Activated CD4-positive, alpha-beta memory T cell treated with anti-CD3 and anti-CD28 coated beads for 36 hours (primary cell): ENCODE results near the gene CRTC2. TPM values are rescaled to one million over a fixed set of nuclear protein-coding genes. Genes with fewer than 3 reads are reported as not detected.

Source experiments
- CTCF ChIA-PET: fragments of 350-600 bp; sonication (Branson Sonifier 250); formaldehyde crosslinking; loops from one replicate; lab custom pipeline; 2021; ENCODE audit warnings: antibody characterized with exemption, inconsistent platforms; lab: Charles Lee
- POLR2A ChIA-PET: fragments of 350-600 bp; sonication (Branson Sonifier 250); formaldehyde crosslinking; loops from one replicate; lab custom pipeline; 2021; ENCODE audit warnings: antibody characterized with exemption; lab: Charles Lee
- DNase-seq: peaks from one replicate; pipeline ENCODE4 v3.0.0-alpha.2; 2020
- H3K27ac Mint-ChIP-seq: one replicate; pipeline ENCODE4 v1.8.0; 2021; ENCODE audit warnings: mixed read lengths
- H3K27me3 Mint-ChIP-seq: one replicate; pipeline ENCODE4 v1.8.0; 2021; ENCODE audit warnings: mixed read lengths
- H3K36me3 Mint-ChIP-seq: one replicate; pipeline ENCODE4 v1.8.0; 2021; ENCODE audit warnings: mixed read lengths
- H3K4me1 Mint-ChIP-seq: one replicate; pipeline ENCODE4 v1.8.0; 2021; ENCODE audit warnings: low read depth, mixed read lengths
- H3K4me3 Mint-ChIP-seq: one replicate; pipeline ENCODE4 v1.8.0; 2021; ENCODE audit warnings: mild to moderate bottlenecking, mixed read lengths
- H3K9me3 Mint-ChIP-seq: one replicate; pipeline ENCODE4 v1.8.0; 2021; ENCODE audit warnings: mixed read lengths
- intact Hi-C: fragments of 100-400 bp; cut with micrococcal nuclease; formaldehyde crosslinking; loops from one replicate; pipeline ENCODE4 v1.15.1; 2023
- total RNA-seq, 2 experiments: library from RNA; stranded (reverse); gene quantifications; one replicate each; pipeline ENCODE4 v1.2.3, GENCODE V29; 2021

CRTC2 gene
- total RNA-seq, 2 experiments from 2014 or later, result 60.8 to 78.0 TPM

DNA sequence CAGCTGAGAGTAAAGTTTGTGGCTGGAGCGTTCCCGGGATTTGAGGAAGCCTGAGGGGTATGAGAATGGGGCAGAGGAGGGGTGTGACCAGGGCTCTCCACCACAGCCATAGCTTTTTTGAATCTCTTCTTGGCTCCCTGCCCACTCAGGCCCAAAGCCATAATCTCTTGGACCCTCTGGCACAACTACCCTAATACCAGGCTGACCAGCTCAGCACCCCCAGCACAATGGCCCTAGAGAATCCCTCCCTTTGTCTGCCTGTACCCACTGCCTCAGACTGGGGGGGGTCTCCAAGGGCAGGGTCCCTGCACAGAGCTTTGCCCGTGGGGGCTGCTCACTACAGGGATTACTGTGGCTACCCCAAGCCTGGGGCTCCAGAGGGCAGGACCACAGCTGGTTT, 19.4 kb downstream of the CRTC2 start:
- CTCF ChIA-PET, result no interaction called here

DNA sequence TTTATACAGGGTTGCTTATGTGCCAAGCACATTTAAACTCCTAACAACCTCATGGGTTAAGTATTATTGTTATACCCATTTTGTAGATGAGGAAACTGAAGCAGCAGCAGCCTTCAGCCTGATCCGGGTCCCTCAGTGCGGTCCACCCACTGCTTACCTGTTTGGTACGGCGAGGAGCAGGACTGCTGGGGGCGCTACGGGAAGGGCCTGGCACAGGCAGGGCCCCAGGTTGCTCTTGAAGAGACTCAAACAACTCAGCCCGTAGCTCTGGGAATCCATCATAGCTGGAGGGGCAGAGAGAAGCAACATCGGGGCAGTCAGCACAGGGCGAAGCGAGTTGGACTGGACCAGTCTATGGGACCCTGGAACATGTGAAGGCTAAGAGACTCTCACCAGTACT, 21.1 kb downstream of the CRTC2 start:
- no peak for DNase-seq
- H3K36me3 Mint-ChIP-seq, result peaks cover 58% of the 10 kb centered on the region
- intact Hi-C loops, result no loop called here
- no peak overlapping the region for H3K4me3 Mint-ChIP-seq
- H3K27ac Mint-ChIP-seq, result no peak overlapping the region
- no peaks in the 10 kb centered on the region for H3K4me1 Mint-ChIP-seq
- ChIA-PET POLR2A (no interaction called here), CTCF (interaction anchor here (2.1 kb wide), 1 partner anchor 49 kb away, joined by 6 read pairs; the partner anchor contains the start of gene RAB13)
- H3K9me3 Mint-ChIP-seq, result no peaks in the 10 kb centered on the region
- no peaks in the 10 kb centered on the region for H3K27me3 Mint-ChIP-seq

More for the DNA sequence above, 19.4 kb downstream of the CRTC2 start:
- H3K27me3 Mint-ChIP-seq, result no peaks in the 10 kb centered on the region
- peaks cover 56% of the 10 kb centered on the region for H3K36me3 Mint-ChIP-seq
- no peak overlapping the region for H3K27ac Mint-ChIP-seq
- intact Hi-C loops, result no loop called here
- POLR2A ChIA-PET, result interaction anchor here (2.5 kb wide), 1 partner anchor 15 kb away, joined by 8 read pairs; no protein-coding TSS in a partner anchor
- H3K4me3 Mint-ChIP-seq, result no peak overlapping the region
- no peaks in the 10 kb centered on the region for H3K9me3 Mint-ChIP-seq
- DNase-seq, result no peak
- peaks cover 10% of the 10 kb centered on the region for H3K4me1 Mint-ChIP-seq

DNA sequence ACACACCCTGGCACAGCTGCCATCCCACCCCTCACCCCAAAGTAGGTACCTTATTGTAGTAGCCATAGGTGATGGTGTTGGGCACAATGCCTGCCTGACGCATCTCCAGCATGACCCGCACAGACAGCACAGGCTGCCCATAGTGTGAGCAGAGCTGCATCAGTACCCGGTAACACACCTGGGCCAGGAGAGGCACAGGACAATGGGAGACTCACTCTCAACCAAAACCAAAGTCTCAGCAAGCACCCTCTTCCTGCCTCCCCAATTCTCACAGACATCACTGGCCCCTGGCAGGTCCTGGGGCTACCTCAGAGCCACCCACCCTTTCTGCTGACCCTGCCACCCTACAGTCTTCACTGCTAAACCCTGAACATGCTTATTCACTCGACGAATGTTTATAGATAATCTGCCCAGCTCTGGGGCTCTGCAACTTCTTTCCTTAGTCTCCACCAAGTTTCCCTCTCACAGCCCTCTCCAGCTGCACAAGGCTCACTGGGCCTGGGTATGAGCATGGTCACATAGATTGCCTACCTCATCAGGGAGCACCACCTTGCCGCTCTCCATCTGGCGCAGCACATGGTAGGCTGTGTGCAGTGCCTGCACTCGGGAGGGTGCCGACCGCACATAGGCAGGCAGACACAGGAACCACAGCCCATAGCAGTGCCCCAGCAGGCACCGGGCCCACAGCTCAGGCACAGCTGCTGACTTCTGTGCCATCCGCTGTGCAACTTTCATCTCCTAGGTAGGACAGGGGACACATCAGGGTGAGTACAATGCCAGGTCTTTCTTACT, 22.2 kb downstream of the CRTC2 start:
- no peak overlapping the region for H3K27ac Mint-ChIP-seq
- H3K36me3 Mint-ChIP-seq, result peaks cover 53% of the 10 kb centered on the region
- ChIA-PET CTCF (interaction anchor here (2.1 kb wide), 1 partner anchor 51 kb away, joined by 6 read pairs; the partner anchor contains the start of gene RAB13), POLR2A (no interaction called here)
- H3K9me3 Mint-ChIP-seq, result no peaks in the 10 kb centered on the region
- DNase-seq, result no peak
- no peaks in the 10 kb centered on the region for H3K27me3 Mint-ChIP-seq
- H3K4me3 Mint-ChIP-seq, result no peak overlapping the region
- intact Hi-C loops, result no loop called here
- H3K4me1 Mint-ChIP-seq, result no peaks in the 10 kb centered on the region

DNA sequence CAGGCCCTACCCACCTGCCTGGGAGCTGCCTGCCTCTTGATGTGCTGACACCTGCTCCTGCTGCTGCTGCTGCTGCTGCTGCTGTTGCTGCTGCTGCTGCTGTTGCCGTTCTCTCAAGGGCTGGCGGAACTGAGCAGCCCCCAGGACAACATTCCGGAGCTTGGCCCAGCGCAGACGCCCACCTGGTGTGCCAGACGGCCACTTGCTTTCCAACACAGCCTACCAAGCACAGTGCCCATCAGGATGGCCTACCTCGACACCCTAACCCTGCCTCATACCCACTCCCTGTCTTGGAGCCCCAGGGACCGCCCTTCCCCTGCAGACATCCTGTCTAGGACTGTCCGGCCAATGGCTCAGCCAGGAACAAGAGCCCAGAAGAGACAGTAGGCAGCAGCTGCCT, 23.7 kb downstream of the CRTC2 start:
- Mint-ChIP-seq H3K4me1 (no peaks in the 10 kb centered on the region), H3K27me3 (no peaks in the 10 kb centered on the region), H3K9me3 (no peaks in the 10 kb centered on the region), H3K27ac (no peak overlapping the region), H3K36me3 (peaks cover 47% of the 10 kb centered on the region), H3K4me3 (no peak overlapping the region)
- ChIA-PET POLR2A (interaction anchor here (0.7 kb wide), 1 partner anchor 13 kb away, joined by 3 read pairs; no protein-coding TSS in a partner anchor), CTCF (interaction anchor here (1.0 kb wide), 1 partner anchor 12 kb away, joined by 5 read pairs; the partner anchor contains the start of gene DENND4B)
- no peak for DNase-seq
- intact Hi-C loops, result no loop called here

DNA sequence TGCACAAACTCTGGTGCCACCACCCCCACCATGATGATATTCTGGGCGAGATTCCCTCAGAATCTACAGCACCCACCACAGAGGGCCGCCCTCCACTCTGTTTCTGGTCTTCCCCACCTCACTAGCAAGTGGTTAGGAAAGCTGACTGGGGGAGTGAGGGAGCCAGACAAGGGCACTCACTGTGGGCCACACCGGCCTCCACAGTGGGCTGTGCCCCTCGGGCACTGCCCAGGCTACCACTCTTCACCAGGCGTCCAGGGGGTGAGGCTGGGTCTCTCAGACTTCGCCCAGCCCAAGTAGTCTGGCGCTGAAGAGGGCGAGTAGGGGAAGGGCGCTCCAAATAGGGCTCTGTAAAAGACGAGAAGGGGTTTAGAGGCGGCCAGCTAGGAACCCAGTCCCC, 24.5 kb downstream of the CRTC2 start:
- ChIA-PET POLR2A (interaction anchor here (0.7 kb wide), 1 partner anchor 14 kb away, joined by 3 read pairs; no protein-coding TSS in a partner anchor), CTCF (interaction anchor here (1.0 kb wide), 1 partner anchor 13 kb away, joined by 5 read pairs; the partner anchor contains the start of gene DENND4B)
- Mint-ChIP-seq H3K4me3 (no peak overlapping the region), H3K9me3 (no peaks in the 10 kb centered on the region), H3K36me3 (peaks cover 50% of the 10 kb centered on the region), H3K27me3 (no peaks in the 10 kb centered on the region), H3K27ac (no peak overlapping the region), H3K4me1 (peaks cover under 1% of the 10 kb centered on the region)
- intact Hi-C loops, result no loop called here
- no peak for DNase-seq

DNA sequence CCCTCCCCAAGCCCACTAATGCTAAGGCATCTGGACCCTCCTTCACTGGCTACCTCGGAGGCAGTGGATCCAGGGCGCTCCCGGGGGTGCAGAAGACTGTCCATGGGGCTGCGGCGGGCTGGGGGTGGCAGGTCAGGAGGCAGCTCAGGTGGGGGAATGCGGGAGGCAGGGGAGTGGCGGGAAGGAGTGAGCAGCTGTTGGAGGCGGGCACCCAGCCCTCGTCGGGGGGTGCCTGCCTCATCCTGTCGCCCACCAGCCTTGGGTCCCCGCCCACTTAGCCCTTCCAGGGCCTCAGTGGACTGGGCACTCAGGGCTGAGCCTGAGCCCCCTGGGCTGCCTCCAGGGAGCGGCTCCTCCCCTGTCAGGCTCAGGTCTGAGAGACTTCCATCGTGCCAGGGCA, 25.0 kb downstream of the CRTC2 start:
- Mint-ChIP-seq H3K4me3 (no peak overlapping the region), H3K27ac (no peak overlapping the region), H3K36me3 (peaks cover 49% of the 10 kb centered on the region), H3K27me3 (no peaks in the 10 kb centered on the region), H3K9me3 (no peaks in the 10 kb centered on the region), H3K4me1 (peaks cover 2% of the 10 kb centered on the region)
- DNase-seq, result no peak
- ChIA-PET POLR2A (interaction anchor here (1.6 kb wide), 1 partner anchor 12 kb away, joined by 5 read pairs; no protein-coding TSS in a partner anchor), CTCF (no interaction called here)
- intact Hi-C loops, result no loop called here

DNA sequence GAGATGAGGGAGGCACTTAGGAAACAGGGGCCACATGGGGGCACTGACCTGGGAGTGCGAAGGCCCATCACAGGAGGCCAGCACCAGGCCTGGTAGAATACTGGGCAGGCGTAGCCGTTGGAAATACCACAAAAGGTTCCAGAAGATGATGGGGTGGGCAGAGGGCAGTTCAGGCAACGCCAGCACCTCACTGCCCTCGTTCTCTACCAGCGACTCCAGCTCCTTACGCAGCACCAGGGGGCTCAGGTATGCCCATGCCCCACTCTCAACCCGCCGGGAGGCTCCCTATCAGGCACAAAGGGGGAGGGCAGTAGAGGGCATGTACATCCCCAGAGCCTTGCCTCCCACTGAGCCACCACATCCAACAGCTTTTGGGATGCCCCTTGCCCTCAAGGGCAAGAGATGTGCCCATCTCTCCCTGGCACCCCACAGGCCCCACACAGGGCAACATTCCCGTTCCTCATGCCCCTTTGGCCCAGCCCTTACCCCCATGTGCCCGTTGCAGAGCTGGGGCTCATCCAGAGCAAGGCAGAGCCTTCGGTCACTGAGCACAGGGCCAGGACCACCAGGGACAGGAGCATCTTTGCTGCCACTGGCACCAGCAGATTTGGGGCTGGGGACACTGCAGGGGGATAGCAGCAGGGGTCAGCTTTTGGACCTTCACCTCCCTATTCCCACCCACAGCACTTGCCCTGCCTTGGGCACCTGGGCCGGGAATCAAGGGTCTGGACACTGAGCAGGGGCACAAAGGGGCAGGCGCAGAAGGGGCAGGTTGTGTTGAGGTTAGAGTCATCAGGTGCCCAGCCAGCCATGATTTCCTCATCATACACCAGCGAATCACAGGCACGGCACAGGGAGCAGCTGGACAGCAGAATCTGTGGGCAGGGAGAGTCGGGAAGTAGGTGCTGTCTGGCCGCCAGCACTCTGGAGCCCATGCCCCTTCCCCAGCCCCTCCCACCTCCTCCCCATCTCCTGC, 26.0 kb downstream of the CRTC2 start:
- Mint-ChIP-seq H3K9me3 (no peaks in the 10 kb centered on the region), H3K4me1 (peaks cover 2% of the 10 kb centered on the region), H3K27ac (no peak overlapping the region), H3K4me3 (no peak overlapping the region), H3K36me3 (peaks cover 44% of the 10 kb centered on the region), H3K27me3 (no peaks in the 10 kb centered on the region)
- POLR2A ChIA-PET, result interaction anchor here (1.6 kb wide), 1 partner anchor 13 kb away, joined by 5 read pairs; no protein-coding TSS in a partner anchor
- intact Hi-C loops, result no loop called here
- CTCF ChIA-PET, result no interaction called here
- no peak for DNase-seq

DNA sequence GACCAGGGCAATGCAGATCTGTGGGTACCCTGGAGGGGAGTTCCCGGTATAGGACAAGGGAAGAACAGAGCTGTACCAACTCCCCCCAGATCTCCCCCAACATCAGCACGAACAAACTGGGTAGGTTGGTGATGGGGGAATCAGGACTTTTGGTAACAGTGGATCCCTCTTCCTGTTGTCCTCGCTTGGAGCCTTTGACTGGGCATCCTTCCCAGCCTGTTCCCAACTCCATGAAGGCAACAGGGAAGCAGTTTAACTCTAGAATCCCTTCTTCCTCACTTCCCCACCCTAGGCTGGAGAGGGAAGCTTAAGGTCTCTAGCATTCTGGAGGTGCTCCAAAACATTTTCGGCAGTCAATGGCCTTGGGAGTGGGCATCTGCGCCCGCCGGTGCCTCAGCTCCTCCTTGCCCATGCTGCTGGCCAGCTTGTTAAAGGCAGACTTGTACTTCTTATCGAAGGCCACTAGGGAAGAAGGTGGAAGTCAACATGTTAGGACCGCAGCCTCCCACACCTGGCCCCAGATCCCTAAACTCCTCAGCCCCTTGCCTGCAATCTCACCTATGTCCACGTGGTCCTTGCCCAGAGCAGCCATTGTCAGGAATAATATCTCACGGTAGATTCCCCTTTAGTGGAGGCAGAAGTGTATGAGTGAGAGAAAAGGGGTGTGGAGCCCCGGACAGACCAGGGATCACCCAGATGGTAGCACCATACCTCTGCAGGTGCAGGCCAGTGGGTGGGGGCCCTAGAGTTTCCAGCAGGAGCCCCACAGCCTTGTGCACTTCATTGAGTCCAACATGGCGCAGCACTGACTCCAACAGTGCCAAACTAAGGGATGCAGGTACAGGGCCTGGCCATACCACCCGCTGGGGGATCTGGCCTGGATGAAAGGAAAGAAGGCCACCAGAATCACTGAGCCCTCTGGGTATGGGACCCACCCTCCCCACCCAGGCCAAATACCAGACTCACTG, 28.1 kb downstream of the CRTC2 start:
- no peaks in the 10 kb centered on the region for H3K9me3 Mint-ChIP-seq
- H3K4me1 Mint-ChIP-seq, result peaks cover 2% of the 10 kb centered on the region
- ChIA-PET CTCF (interaction anchor here (0.6 kb wide), 1 partner anchor 293 kb away, joined by 3 read pairs; no protein-coding TSS in a partner anchor), POLR2A (interaction anchor here (0.6 to 1.4 kb wide), 4 partner anchors 10 to 270 kb away, joined by 3 to 5 read pairs (median 3); partner anchors contain the start of gene DENND4B)
- H3K27me3 Mint-ChIP-seq, result no peaks in the 10 kb centered on the region
- intact Hi-C loops, result no loop called here
- H3K36me3 Mint-ChIP-seq, result peaks cover 23% of the 10 kb centered on the region
- DNase-seq, result no peak
- no peak overlapping the region for H3K27ac Mint-ChIP-seq
- no peak overlapping the region for H3K4me3 Mint-ChIP-seq

DNA sequence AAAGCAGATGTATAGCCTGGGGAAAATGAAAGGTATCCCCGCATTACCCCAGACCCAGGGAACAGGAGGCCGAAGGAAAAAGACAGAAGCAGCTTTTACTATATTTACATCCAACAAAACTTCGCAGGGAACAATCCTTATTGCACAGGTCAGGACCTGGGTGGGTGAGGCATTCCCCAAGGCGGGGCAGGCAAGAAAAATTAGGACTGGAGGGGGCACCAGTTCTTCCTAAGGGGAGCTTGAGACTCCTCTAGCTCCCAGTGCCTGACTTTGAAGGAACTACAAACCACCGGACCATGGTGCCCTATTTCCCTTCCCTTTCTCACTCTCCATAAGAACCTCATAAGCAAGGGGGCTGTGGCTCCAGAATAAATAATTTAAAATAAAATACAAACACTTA, 29.0 kb downstream of the CRTC2 start:
- Mint-ChIP-seq H3K9me3 (no peaks in the 10 kb centered on the region), H3K4me3 (no peak overlapping the region), H3K27ac (no peak overlapping the region), H3K27me3 (no peaks in the 10 kb centered on the region), H3K36me3 (peaks cover 18% of the 10 kb centered on the region), H3K4me1 (peaks cover 3% of the 10 kb centered on the region)
- intact Hi-C loops, result no loop called here
- CTCF ChIA-PET, result interaction anchor here (0.6 kb wide), 1 partner anchor 292 kb away, joined by 3 read pairs; no protein-coding TSS in a partner anchor
- no peak for DNase-seq
- POLR2A ChIA-PET, result interaction anchor here (1.0 to 1.4 kb wide), 2 partner anchors 16 to 17 kb away, joined by 3 read pairs; partner anchors contain the start of gene DENND4B

DNA sequence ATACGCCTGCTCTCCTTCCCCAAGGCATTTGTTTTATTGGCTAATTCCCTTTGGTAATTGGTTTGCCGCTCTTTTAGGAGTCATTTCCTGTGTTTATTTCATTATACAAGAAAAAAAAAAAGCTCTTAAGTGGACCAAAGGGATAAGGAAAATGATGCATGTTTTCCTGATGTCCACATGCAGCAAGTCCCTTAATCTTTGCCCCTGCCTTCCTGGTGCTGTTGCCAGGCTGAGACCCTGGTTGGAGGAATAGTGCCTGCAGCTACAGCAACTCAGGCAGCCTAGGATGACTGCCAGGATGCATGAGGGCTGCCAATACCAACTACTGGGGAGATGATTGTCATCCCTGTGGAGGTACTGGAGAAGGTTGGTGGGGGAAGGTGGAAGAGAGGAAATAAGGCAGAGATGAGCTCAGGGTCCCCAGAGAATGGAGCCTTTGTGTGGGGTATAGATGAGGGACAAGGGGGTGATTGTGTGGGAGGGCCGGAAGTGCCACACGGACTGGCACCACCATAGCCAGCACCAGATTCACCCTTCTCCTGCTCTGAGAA, 29.5 kb downstream of the CRTC2 start:
- CTCF ChIA-PET, result interaction anchor here (1.5 kb wide), 1 partner anchor 10 kb away, joined by 3 read pairs; no protein-coding TSS in a partner anchor
- Mint-ChIP-seq H3K36me3 (peaks cover 14% of the 10 kb centered on the region), H3K9me3 (no peaks in the 10 kb centered on the region), H3K4me3 (no peak overlapping the region), H3K4me1 (peaks cover 8% of the 10 kb centered on the region), H3K27ac (no peak overlapping the region), H3K27me3 (no peaks in the 10 kb centered on the region)
- intact Hi-C loops, result no loop called here
- DNase-seq, result no peak
- POLR2A ChIA-PET, result interaction anchor here (1.4 kb wide), 1 partner anchor 17 kb away, joined by 3 read pairs; the partner anchor contains the start of gene DENND4B
